Measurements from ENCODE around the gene HS3ST1.

HS3ST1 gene

DNA sequence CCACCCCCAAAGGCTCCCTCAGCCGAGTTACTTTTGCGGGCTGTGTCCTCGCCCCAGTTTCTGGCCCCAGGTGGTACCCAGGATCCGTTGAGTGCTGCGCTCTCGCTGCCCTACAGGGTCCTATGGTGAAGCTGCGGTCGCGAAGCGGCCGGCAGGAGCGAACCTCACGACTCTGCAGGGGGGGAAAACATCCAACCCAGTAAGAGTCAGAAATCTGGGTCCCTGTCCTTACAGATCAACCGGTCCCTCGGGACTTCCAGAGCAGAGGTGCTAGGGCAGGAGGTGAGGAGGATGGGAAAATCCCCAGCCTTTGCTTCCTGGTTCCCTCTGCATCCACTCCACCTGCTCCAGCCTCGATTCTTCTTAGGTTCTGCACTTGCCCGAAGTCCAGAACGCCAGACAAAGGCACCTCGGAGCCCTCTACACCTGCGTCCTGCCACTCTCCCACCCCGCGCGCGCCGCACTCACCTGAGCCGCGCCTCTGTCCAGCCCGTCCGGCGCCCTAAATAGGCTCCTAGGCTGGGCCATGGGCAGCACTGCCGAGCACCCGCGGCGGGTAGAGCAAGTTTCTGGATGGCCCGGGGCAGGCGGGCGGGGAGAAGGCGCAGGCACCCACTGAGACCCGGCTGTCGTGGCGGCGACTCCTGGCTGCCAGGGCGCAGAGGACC lies at the start of gene HS3ST1:
HS3ST1 (minus strand) TSS at position 664 of the 668 bp plus-strand sequence. CDS start 28,889 bp downstream, outside the sequence.
- in situ Hi-C loops (cut with MboI; ENCODE audit: low sequenced_read_pairs), result no loop called here

DNA sequence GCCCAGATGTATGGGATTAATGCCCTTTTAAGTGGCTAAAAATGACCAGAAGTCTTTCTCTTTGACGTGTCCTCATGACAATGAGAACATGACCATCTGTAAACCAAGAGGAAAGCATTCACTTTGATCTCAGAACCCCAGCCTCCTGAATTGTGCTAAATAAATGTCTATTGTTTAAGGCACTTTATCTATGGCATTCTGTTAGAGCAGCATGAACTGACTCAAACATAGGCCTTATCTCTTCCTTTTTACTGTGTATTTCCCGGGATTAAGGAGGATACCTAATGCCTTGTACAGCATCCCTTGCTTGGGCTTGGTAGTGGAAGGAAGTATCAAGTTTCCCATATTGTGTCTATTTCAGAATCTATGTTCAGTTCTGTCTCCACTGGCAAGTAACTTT lies 47.2 kb upstream of the HS3ST1 start:
- in situ Hi-C loops (cut with MboI; ENCODE audit: low sequenced_read_pairs), result no loop called here

DNA sequence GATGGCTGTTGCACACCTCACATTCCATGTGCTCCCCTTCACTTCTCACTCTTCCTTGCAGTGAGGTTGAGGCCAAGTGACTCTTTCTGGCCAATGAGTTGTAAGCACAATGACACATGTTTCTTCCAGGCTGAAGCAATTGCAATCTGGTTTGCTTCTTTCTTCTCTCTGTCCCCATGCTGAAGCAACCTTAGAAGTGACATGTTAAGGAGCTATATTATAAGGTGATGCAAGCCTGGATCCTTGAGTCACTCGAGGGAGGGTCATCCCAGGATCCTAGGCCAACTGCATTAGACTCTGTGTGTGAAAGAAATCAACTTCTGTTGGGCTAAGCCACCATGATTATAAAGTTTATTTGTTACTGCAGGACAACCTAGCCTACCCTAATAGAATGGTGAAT lies 45.5 kb upstream of the HS3ST1 start:
- in situ Hi-C loops (cut with MboI; ENCODE audit: low sequenced_read_pairs), result no loop called here

DNA sequence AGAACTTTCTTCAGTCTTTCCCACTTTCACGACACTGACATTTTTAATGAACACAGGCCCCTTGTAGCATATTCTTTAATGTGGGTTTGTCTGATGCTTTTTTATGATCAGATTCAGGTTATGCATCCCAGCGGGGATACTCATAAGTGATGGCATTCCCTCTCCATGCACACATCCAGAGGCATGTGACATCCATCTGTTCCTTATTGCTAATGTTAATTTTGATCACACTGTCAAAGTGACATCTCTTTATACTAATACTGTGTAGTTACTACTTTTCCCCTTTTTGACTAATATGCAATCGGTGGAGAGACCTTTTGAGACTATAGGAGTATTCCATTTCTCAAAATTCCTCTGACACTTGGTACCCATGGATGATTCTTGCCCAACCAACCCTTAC lies 43.8 kb upstream of the HS3ST1 start:
- in situ Hi-C loops (cut with MboI; ENCODE audit: low sequenced_read_pairs), result no loop called here

DNA sequence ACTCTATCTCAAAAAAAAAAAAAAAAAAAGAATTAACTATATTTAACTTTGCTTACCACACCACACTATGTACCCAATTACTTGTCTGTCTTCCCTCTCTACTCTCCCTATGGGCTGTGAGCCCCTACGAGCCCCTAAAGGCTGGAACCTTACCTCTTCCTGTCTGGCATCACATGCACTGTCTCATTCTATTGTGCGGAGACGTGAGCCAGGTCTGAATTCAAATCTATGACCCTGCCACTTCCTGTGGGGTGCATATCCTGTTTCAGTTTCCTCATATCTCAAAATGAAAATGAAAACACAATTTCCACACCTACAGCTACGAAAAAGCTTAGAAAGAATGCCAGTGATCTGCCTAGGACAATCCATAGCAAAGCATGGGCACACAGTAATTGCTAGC lies 42.9 kb upstream of the HS3ST1 start:
- in situ Hi-C loops (cut with MboI; ENCODE audit: low sequenced_read_pairs), result no loop called here

DNA sequence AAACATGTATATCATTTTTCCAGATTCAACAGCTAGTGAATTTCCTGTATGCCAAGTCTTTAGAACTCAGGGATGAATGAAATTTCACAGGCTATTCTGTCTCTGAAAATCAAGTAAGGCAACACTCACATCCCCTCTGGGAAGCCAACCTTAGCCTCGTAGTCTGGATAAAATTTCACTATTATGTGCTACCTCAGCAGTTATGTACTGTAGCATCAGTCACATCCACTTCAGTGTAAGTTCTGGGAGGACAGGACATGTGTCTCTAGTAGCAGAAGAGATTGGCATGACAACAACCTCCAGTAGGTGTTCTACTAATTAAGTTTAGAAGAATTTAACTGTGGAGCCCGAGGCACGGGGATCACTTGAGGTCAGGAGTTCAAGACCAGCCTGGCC lies 42.4 kb upstream of the HS3ST1 start:
- in situ Hi-C loops (cut with MboI; ENCODE audit: low sequenced_read_pairs), result no loop called here

DNA sequence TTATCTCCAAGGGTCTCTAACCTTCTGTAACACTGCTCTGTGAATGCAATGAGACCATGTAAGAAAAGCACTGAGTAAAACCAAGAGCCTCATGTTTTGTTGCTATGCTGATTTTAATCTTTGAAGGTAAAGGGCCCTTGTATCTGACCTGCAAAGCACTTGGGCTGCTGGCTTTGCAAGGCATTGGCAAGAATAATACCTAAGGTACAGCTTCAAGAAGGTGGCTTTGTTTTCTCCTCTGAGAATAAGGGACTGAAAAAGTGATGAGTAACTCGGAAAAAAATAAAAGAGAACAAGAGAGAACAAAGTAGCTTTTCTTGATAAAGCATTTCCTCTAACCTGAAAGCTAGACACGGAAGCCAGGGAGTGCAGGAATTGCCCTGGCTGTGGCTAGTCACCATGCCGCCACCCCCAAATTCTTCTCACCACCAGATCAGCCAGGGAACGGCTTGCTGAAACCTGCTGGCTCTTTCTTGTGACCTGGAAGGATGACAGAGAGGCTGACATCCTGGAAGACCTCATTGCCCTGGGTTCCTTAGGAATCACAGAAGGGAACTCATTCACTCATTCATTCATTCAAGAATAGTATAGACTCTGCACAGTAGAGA lies 41.8 kb upstream of the HS3ST1 start:
- in situ Hi-C loops (cut with MboI; ENCODE audit: low sequenced_read_pairs), result no loop called here

DNA sequence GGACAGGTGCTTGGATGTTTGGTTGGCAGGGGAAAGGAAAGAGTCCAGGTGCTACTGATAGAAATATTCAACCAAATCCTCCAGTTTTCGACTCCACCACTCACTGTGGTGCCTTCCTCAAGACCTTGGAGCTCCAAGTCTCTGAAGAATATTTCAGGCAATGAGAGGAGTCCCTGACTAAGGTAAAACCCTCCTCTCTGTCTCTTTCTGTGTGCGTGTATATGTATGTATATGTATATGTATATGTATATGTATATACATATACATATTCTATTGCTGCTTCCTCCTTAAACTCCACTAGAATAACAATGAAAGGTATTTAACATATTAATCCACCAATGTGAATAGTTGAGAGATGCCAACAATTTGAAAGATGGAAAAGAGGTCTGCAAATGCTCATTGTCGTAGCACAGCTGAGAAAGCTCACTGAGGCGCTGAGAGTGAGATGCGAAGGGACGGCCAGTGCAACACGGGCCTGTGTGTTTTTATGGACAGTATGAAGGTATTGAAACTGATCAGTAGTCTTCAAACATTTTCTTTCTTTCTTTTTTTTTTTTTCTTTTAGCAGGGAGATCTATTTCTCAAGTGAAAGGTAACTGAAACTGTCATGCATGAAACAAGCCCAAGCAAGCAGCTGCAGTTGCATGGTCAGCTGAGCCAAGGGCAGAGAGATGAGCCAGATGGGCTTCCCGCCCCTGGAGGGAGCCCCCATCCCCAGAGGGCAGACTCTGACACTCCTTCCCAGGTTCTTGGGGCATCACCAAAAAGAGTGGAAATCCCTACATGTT lies 41.1 kb upstream of the HS3ST1 start:
- in situ Hi-C loops (cut with MboI; ENCODE audit: low sequenced_read_pairs), result no loop called here

DNA sequence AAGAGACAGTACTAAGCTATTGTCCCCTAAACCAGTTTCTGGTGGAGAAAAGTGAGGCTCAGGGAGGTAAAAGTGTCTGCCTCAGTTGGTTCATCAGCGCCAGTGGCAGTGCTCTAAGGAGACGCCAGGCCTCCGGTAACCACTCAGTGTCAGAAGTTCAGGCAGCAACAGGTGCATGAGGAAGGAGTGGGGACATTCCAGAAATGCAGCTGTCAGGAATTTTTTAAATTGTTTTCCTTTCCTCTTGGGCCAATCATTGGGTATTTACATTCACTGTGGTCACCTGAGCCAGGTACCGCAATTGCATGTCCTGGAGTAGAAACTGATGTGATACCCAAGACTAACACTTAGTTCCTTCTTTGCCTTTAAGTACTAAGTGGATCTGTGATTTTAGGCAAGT lies 40.2 kb upstream of the HS3ST1 start:
- in situ Hi-C loops (cut with MboI; ENCODE audit: low sequenced_read_pairs), result no loop called here

DNA sequence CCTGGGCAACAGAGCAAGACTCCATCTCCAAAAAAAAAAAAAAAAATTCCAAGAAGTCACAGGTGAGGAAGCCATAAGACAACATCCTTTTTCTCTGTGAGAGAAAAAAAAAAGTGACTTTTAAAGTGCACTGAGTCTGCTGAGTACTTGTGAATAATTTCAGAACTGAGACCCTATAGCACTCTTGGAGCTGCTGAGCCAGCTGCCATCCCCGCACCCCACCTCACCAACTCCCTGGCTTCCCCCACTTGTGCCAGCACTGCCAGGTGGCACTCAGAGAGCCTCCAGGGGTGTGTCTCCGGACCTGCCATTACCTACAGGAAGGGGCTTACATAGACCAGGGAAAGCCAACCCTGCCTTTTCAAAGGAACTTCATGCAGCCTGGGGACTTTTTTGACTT lies 39.2 kb upstream of the HS3ST1 start:
- in situ Hi-C loops (cut with MboI; ENCODE audit: low sequenced_read_pairs), result no loop called here

DNA sequence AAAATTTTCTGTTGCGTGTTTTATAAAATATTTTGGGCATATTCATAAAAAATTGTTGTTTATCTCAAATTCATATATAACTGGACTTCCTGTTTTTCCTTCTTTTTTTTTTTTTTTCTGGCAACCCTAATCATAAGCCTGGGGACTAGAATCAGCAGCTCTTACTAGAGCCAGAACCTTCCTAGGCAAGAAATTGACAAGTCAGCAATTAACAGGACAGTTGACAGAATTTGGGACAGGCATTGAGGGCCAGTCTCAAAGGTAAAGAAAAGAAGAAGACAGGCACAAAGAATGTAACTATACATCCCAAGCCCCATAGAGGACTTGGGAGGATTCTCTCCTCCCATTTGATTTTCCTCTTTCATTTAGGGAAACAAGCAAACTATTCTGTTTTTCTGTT lies 35.0 kb upstream of the HS3ST1 start:
- in situ Hi-C loops (cut with MboI; ENCODE audit: low sequenced_read_pairs), result no loop called here

DNA sequence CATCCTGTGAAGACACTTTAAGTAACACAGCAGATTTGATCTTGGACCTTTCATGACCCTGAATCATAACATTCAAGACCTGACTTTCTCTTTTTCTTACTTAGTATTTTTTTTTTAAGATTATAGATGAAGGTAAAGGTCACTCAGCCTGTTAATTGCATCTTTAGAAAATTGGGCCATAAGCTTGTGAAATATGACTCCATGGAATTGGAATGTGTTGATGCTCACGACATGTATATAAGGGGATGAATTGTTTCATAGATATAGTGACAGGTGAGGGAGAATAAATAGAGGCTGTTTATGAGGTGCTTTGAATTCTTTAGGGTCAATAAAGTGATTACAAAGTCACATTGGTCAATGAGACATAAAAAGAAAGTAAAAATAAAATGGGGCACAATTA lies 27.7 kb upstream of the HS3ST1 start:
- in situ Hi-C loops (cut with MboI; ENCODE audit: low sequenced_read_pairs), result no loop called here

DNA sequence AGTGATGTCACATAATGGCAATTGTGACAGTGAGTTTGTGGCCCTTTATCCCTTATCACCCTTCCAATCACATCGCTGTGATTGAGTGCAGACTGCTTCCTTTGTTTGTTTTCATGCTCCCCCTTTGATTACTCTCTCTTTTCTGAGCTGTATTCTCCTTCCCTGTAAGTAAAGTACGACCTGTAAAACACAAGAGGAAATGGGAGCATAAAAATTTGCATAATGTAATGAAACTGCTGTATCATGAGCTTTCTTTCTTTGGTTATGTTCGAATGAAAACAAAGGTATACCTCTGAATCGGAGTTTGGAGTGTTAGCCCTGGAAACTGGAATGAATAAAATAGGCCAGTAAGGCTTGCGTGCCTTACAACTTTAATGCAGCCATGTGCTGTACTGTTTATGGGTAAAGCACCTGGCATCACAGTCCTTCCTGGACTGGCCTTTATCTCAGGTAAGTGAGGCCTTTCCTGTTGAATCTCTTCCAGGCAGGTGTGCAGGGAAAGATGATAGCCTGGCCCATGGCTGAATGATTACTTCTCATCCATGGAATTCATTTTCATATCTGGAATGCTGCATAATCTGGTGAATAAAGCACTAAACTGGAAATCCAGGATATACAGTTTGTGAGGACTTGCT lies 26.6 kb upstream of the HS3ST1 start:
- in situ Hi-C loops (cut with MboI; ENCODE audit: low sequenced_read_pairs), result no loop called here

DNA sequence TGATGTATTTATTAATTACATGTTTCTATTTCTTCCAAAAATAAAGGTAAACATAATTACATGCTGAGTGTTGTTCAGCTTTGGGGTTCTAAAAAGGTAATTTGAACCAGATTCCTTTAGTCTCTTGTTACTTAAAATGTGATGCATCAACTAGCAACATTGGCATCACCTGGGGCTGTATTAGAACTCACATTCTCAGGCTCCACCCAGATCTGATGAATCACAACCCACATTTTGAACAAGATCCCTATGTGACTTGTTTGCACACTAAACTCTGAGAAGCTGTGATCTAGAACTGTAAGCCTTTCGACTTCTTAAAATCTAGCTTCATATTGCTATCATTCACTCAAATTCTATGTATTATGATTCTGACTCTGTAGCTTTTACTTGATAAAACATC lies 23.0 kb upstream of the HS3ST1 start:
- in situ Hi-C loops (cut with MboI; ENCODE audit: low sequenced_read_pairs), result no loop called here

DNA sequence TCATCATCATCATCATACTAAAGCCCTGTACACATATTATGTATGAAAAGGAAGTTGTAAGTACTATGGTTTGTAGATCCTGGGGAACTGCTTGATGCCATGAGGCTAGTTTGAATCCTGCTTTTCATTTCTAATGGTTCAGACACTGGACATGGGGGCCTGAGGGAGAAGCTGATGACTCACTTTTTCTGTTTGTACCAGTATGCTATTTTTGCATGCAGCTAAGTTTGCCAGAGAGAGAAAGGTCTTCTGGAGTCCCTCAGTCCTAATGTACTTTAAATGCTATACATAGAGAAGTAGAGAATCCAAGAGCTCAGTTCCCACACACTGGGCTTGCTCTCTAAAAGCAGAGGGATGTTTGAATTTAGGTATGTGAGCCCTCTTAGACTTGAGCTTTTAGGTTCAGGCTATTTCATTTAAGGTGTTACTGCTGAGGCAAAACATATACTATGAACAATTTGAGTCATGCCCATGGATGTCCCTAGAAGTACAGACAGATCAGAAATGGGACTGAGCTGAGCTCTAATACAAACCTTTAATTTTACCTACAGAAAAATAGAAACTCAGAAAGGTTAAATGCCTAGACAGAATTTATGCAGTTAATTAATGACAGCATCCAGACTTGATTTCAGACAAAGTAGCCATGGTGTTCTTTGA lies 17.6 kb upstream of the HS3ST1 start:
- in situ Hi-C loops (cut with MboI; ENCODE audit: low sequenced_read_pairs), result no loop called here

DNA sequence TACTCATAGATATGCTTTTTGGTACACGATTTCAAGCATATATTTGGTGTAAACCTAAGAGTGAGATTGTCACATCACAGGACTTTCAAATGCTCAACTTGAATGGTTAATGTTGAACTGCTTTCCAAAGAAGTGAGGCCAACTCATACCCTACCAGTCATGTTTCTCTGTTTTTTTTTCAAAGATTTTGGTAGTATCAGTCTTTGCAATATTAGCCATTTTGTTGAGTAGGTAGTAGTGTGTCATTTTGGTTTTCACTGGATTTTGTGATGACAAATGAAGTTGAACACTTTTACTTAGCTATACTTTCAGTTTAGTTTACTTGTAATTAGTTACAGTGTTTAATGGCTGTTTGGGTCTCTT lies 12.5 kb upstream of the HS3ST1 start:
- in situ Hi-C loops (cut with MboI; ENCODE audit: low sequenced_read_pairs), result no loop called here

DNA sequence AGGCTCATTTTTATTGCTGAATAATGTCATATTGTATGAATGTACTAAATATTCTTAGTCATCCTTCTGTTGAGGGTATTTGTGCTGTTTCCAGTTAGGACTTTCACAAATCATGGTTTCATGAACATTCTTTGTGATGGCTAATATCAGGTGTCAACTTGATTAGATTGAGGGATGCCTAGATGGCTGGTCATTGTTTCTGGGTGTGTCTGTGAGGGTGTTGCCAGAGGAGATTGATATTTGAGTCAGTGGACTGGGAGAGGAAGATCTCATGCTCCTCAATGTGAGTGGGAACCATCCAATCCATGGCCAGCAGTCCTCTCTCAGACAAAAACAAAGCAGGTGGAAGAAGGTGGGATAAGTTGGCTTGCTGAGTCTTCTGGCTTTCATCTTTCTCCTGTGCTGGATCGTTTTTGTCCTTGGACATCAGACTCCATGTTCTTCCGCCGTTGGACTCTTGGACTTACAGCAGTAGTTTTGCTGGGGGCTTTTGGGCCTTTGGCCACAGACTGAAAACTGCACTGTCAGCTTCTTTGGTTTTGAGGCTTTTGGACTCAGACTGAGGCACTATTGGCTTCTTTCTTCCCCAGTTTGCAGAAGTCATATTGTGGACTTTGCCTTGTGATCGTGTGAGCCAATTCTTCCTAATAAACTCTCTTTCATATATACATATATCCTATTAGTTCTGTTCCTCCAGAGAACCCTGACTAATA lies 11.9 kb upstream of the HS3ST1 start:
- in situ Hi-C loops (cut with MboI; ENCODE audit: low sequenced_read_pairs), result no loop called here

DNA sequence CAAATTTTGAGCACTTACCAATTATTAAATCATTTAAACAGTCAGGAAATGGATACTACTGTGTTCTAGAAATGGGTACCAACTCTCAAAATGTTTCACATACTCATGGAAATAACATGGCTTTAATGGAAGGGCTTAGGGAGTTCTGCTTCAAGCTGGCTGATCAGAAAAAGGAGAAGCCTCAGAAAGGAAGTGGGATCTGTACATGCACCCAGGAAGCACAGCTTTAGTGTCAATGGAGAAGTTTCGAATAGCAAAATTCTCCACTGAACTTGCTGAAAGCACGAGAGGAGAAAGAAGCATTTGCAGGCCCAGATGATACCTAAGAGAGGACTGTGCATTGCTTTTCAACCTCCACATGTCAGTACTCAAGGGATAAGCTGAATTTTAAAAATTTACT lies 11.1 kb upstream of the HS3ST1 start:
- in situ Hi-C loops (cut with MboI; ENCODE audit: low sequenced_read_pairs), result no loop called here

DNA sequence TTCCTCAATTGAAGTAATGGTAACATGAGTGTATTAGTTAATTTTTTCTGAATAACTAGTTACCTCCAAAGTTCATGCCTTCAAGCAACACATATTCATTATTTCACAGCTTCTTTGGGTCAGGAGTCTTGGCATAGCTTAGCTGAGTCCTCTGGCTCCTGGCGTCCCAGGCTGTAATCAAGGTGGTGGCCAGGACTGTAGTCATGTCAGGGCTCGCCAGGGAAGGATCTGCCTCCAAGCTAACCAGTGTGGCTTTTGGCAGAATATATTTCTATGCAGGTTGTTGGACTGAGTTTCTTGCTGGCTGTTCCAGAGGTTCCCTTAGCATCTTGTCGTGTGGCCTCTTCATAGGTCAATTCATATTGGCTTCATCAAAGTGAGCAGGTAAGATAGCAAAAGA lies 10.0 kb upstream of the HS3ST1 start:
- in situ Hi-C loops (cut with MboI; ENCODE audit: low sequenced_read_pairs), result no loop called here

DNA sequence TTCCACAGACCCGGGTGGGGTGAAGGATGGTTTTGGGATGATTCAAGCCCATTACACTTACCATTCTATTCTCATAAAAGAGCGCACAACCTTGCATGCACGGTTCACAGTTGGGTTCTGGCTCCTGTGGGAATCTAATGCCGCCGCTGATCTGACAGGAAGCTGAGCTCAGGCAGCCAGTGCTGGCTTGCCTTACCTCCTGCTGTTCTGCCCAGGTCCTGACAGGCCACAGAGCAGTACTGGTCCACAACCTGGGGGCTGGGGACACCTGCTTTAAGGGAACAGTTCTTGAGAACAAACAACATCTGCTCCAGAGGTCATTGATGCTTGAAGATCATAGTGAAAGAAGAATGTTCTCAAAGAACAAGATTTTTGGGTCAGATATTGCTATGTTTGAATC lies 8.0 kb upstream of the HS3ST1 start:
- in situ Hi-C loops (cut with MboI; ENCODE audit: low sequenced_read_pairs), result no loop called here

DNA sequence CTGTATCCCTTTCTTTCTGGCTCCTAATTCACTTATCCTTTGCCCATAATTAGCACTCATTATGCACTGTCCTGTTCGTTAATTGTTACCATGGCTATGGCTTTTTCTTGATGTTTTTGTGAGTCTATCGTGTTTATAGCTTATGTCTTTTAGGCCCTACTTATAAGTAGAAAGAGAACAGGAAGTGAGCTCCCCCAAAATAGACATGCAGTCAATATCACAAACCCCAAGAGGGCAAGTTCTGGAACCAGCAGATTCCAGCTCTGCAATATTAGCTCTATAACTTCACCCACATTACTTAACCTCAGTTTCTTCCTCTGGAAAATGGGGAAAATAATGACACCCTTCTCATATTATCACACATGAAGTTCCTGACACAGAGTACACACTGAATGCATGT lies 7.4 kb upstream of the HS3ST1 start:
- in situ Hi-C loops (cut with MboI; ENCODE audit: low sequenced_read_pairs), result no loop called here
